Fibroblast of lung (primary cell): ENCODE results near the gene LRRC55. TPM values are rescaled to one million over a fixed set of nuclear protein-coding genes. Genes with fewer than 3 reads are reported as not detected.

Source experiments
- DNase-seq, 2 donors: peaks; one replicate each; pipeline versions ENCODE4 v3.0.0 to v3.0.0-alpha.2; 2010; ENCODE audit warnings: low read depth in 2 of 2
- H2AFZ ChIP-seq: 2 replicates; pipeline ENCODE4 v1.5.1; 2012; ENCODE audit warnings: low read length, control low read depth, inconsistent platforms
- H3K27ac ChIP-seq: 2 replicates; pipeline ENCODE4 v1.5.1; 2011; ENCODE audit warnings: low read length, control low read depth; ENCODE audit not compliant: insufficient read depth
- H3K27me3 ChIP-seq: 2 replicates; pipeline ENCODE4 v1.5.1; 2011; ENCODE audit warnings: mild to moderate bottlenecking, low read length; ENCODE audit not compliant: control insufficient read depth, insufficient read depth
- H3K36me3 ChIP-seq: 2 replicates; pipeline ENCODE4 v1.5.1; 2011; ENCODE audit warnings: low read length; ENCODE audit not compliant: control insufficient read depth, insufficient read depth
- H3K4me1 ChIP-seq: 2 replicates; pipeline ENCODE4 v1.5.1; 2011; ENCODE audit warnings: low read length; ENCODE audit not compliant: control insufficient read depth, insufficient read depth; ENCODE audit errors: extremely low read depth
- H3K4me2 ChIP-seq: 2 replicates; pipeline ENCODE4 v1.5.1; 2011; ENCODE audit warnings: low read length, control low read depth; ENCODE audit not compliant: insufficient read depth; ENCODE audit errors: extremely low read depth
- H3K4me3 ChIP-seq, 4 experiments: fragments of 200-600 bp in 1 of 4; sonication (generic) in 1 of 4; replicated peaks in 1 of 4; 2 replicates each; pipeline ENCODE4 v1.5.1; 2011 to 2016; ENCODE audit warnings: low read length in 4 of 4, low read depth in 3 of 4, mild to moderate bottlenecking in 3 of 4, control low read depth in 2 of 4, inconsistent platforms in 1 of 4, mixed read lengths in 1 of 4; ENCODE audit not compliant: insufficient read depth in 1 of 4; ENCODE audit errors: control extremely low read depth in 1 of 4
- H3K79me2 ChIP-seq: 2 replicates; pipeline ENCODE4 v1.5.1; 2012; ENCODE audit warnings: mild to moderate bottlenecking, low read length, inconsistent platforms; ENCODE audit not compliant: control insufficient read depth, insufficient read depth
- H3K9ac ChIP-seq: 2 replicates; pipeline ENCODE4 v1.5.1; 2011; ENCODE audit warnings: mild to moderate bottlenecking, low read length, control low read depth; ENCODE audit not compliant: insufficient read depth
- H3K9me3 ChIP-seq: 2 replicates; pipeline ENCODE4 v1.5.1; 2012; ENCODE audit warnings: low read depth, low read length; ENCODE audit not compliant: control insufficient read depth, insufficient read depth
- H4K20me1 ChIP-seq: 2 replicates; pipeline ENCODE4 v1.5.1; 2011; ENCODE audit warnings: low read length; ENCODE audit not compliant: control insufficient read depth, insufficient read depth; ENCODE audit errors: extremely low read depth
- CTCF ChIP-seq, 2 donors: IDR thresholded peaks in 1 of 2; conservative IDR thresholded peaks in 1 of 2; 1 replicate in 1 of 2; 2 replicates in 1 of 2; pipeline ENCODE4 v1.5.1; 2011 to 2012; ENCODE audit warnings: low read length in 2 of 2, control low read depth in 1 of 2, inconsistent platforms in 1 of 2, low read depth in 1 of 2, mild to moderate bottlenecking in 1 of 2
- EZH2 ChIP-seq: IDR thresholded peaks from 2 replicates; pipeline ENCODE4 v1.5.1; 2012; ENCODE audit warnings: low read length, control low read depth, mild to moderate bottlenecking; ENCODE audit errors: missing control alignments
- polyA plus RNA-seq, 2 donors: library from polyadenylated mRNA; depleted of rRNA in 1 of 2; stranded (reverse) in 1 of 2; unstranded in 1 of 2; fragments of >200 nt; gene quantifications; 2 replicates each; pipeline ENCODE4 v1.2.1, GENCODE V29; 2011 to 2012; ENCODE audit warnings: missing spikeins in 1 of 2
- total RNA-seq: library from RNA; depleted of rRNA; stranded (reverse); fragments of >200 nt; gene quantifications from 2 replicates; pipeline ENCODE4 v1.2.1, GENCODE V29; 2014

Gene LRRC55
- total and polyA plus RNA-seq, 2 donors (not counting 1 experiment from before 2014, with no cell fraction given), result not detected

GRCh38 chr11:57191311-57192219 lies 9.8 kb downstream of the LRRC55 start:
- Histone ChIP-seq H2AFZ (no peak overlapping the region), H3K9me3 (no peaks in the 10 kb centered on the region), H3K27me3 (no peaks in the 10 kb centered on the region), H3K4me1 (no peaks in the 10 kb centered on the region), H4K20me1 (no peaks in the 10 kb centered on the region), H3K4me3 (no peak overlapping the region), H3K9ac (no peak overlapping the region), H3K27ac (no peak overlapping the region), H3K79me2 (no peaks in the 10 kb centered on the region), H3K4me2 (no peak overlapping the region), H3K36me3 (no peaks in the 10 kb centered on the region)
- no peak for TF ChIP-seq CTCF (conservative IDR thresholded peaks at IDR 0.05 in 1 of 2, IDR thresholded peaks at IDR 0.05 in 1 of 2; ENCODE audit: low read depth in 1 of 2, low read length in 2 of 2)
- no peak for TF ChIP-seq EZH2
- no peak for DNase-seq

- Histone ChIP-seq H3K4me3 (no peak overlapping the region), H3K27ac (no peak overlapping the region), H3K4me2 (no peak overlapping the region), H2AFZ (no peak overlapping the region), H3K4me1 (no peaks in the 10 kb centered on the region), H3K27me3 (no peaks in the 10 kb centered on the region), H3K9me3 (no peaks in the 10 kb centered on the region), H3K79me2 (no peaks in the 10 kb centered on the region), H3K9ac (no peak overlapping the region), H4K20me1 (no peaks in the 10 kb centered on the region), H3K36me3 (no peaks in the 10 kb centered on the region)
- no peak for TF ChIP-seq CTCF (conservative IDR thresholded peaks at IDR 0.05 in 1 of 2, IDR thresholded peaks at IDR 0.05 in 1 of 2; ENCODE audit: low read depth in 1 of 2, low read length in 2 of 2)
- no peak for TF ChIP-seq EZH2
- DNase-seq, result no peak
Measured at GRCh38 chr11:57192316-57192715, 10.6 kb downstream of the LRRC55 start.

GRCh38 chr11:57196596-57196995 lies 14.8 kb downstream of the LRRC55 start:
- no peaks in the 10 kb centered on the region for H3K36me3 ChIP-seq
- H2AFZ ChIP-seq, result no peak overlapping the region
- H4K20me1 ChIP-seq, result no peaks in the 10 kb centered on the region
- DNase-seq, result no peak
- TF ChIP-seq CTCF (conservative IDR thresholded peaks at IDR 0.05 in 1 of 2, IDR thresholded peaks at IDR 0.05 in 1 of 2; ENCODE audit: low read depth in 1 of 2, low read length in 2 of 2), result no peak
- no peak for TF ChIP-seq EZH2
- no peaks in the 10 kb centered on the region for H3K9me3 ChIP-seq
- H3K9ac ChIP-seq, result no peak overlapping the region
- no peaks in the 10 kb centered on the region for H3K4me1 ChIP-seq
- H3K4me2 ChIP-seq, result no peak overlapping the region
- no peak overlapping the region for H3K4me3 ChIP-seq
- no peak overlapping the region for H3K27ac ChIP-seq
- no peaks in the 10 kb centered on the region for H3K79me2 ChIP-seq
- H3K27me3 ChIP-seq, result no peaks in the 10 kb centered on the region
